K562 (cell line): ENCODE results near the gene GALNT17. TPM values are rescaled to one million over a fixed set of nuclear protein-coding genes. Genes with fewer than 3 reads are reported as not detected.

Experiments used
- ATAC-seq: fragments of 200-7000 bp; cut with Tn5 transposase; 3 replicates; pipeline ENCODE4 v1.9.1; 2020; ENCODE audit warnings: moderate library complexity
- BruUV-seq: library from RNA; stranded (reverse); fragments of 400-500 nt; replicated peaks from 2 replicates; lab custom pipeline; 2021; lab: Mats Ljungman, UMichigan
- CTCF ChIA-PET: fragments of 300-600 bp; formaldehyde crosslinking; extraction: SDS; loops from one replicate; lab custom pipeline; 2021; ENCODE audit warnings: low intra/inter-chr PET ratio; lab: Yijun Ruan, JAX
- POLR2A ChIA-PET: fragments of 300-600, 350-650 bp; sonication (Branson Sonifier 250); formaldehyde crosslinking; extraction: SDS; loops from one replicate; lab custom pipeline; 2021; ENCODE audit warnings: antibody characterized with exemption, inconsistent platforms; lab: Yijun Ruan, JAX
- DNase-seq, 4 experiments: peaks; one replicate each; pipeline versions ENCODE4 v3.0.0 to v3.0.0-alpha.2; 2011 to 2018; ENCODE audit warnings: low spot score in 3 of 4, mixed read lengths in 3 of 4; ENCODE audit errors: extremely low read depth in 1 of 4
- FAIRE-seq: peaks from 2 replicates; lab custom pipeline; 2011; peaks lifted over from hg19 to GRCh38; lab: Jason Lieb, UNC
- H2AFZ ChIP-seq: 2 replicates; pipeline ENCODE4 v1.6.0; 2011; ENCODE audit warnings: low read depth, low read length, control low read depth, inconsistent platforms
- H3K27ac ChIP-seq: fragments of 200-600 bp; 3 replicates; pipeline ENCODE4 v1.8.0; 2011; ENCODE audit warnings: low read depth, mild to moderate bottlenecking, control low read depth, inconsistent platforms, low read length, moderate library complexity, mixed read lengths; ENCODE audit errors: extremely low read depth
- H3K27me3 ChIP-seq, 2 experiments: fragments of 300-600 bp in 1 of 2; 2 replicates in 1 of 2; 3 replicates in 1 of 2; pipeline versions ENCODE4 v1.6.0 to v1.8.0; 2011; ENCODE audit warnings: inconsistent platforms in 2 of 2, low read length in 2 of 2, mild to moderate bottlenecking in 1 of 2, mixed read lengths in 1 of 2, moderate library complexity in 1 of 2; ENCODE audit not compliant: control insufficient read depth in 2 of 2, insufficient read depth in 2 of 2
- H3K36me3 ChIP-seq: fragments of 300-600 bp; 3 replicates; pipeline ENCODE4 v1.8.0; 2011; ENCODE audit warnings: mild to moderate bottlenecking, low read length, inconsistent platforms; ENCODE audit not compliant: control insufficient read depth, insufficient read depth
- H3K4me1 ChIP-seq, 2 experiments: fragments of 200-600 bp in 1 of 2; replicated peaks in 1 of 2; 2 replicates in 1 of 2; 3 replicates in 1 of 2; pipeline versions ENCODE4 v1.5.1 to v1.8.0; 2011; ENCODE audit warnings: inconsistent platforms in 2 of 2, low read length in 2 of 2, mild to moderate bottlenecking in 1 of 2, mixed read lengths in 1 of 2, moderate library complexity in 1 of 2; ENCODE audit not compliant: control insufficient read depth in 2 of 2, insufficient read depth in 2 of 2
- H3K4me2 ChIP-seq: 2 replicates; pipeline ENCODE4 v1.6.1; 2011; ENCODE audit warnings: low read length, control low read depth, inconsistent platforms, mixed read lengths; ENCODE audit not compliant: insufficient read depth
- H3K4me3 ChIP-seq: fragments of 200-600 bp; sonication (generic), shearing (Covaris generic); 2 replicates; pipeline ENCODE4 v1.5.1; 2016; ENCODE audit warnings: control low read depth, inconsistent platforms
- H3K79me2 ChIP-seq: fragments of 200-600 bp; 3 replicates; pipeline ENCODE4 v1.8.0; 2011; ENCODE audit warnings: low read length, inconsistent platforms; ENCODE audit not compliant: control insufficient read depth, insufficient read depth
- H3K9ac ChIP-seq, 2 experiments: 2 replicates each; pipeline versions ENCODE4 v1.6.0 to v1.6.1; 2011; ENCODE audit warnings: low read depth in 2 of 2, low read length in 2 of 2, control low read depth in 1 of 2, inconsistent platforms in 1 of 2, mild to moderate bottlenecking in 1 of 2, mixed read lengths in 1 of 2; ENCODE audit not compliant: insufficient read depth in 1 of 2
- H3K9me1 ChIP-seq: one replicate; pipeline ENCODE4 v1.6.0; 2011; ENCODE audit warnings: inconsistent platforms, mild to moderate bottlenecking, low read length, moderate library complexity; ENCODE audit not compliant: control insufficient read depth, insufficient read depth
- H3K9me3 ChIP-seq: replicated peaks from 2 replicates; pipeline ENCODE4 v1.5.1; 2011; ENCODE audit warnings: low read depth, low read length, inconsistent platforms; ENCODE audit not compliant: control insufficient read depth, insufficient read depth
- H4K20me1 ChIP-seq: replicated peaks from 2 replicates; pipeline ENCODE4 v1.6.1; 2011; ENCODE audit warnings: low read length, inconsistent platforms, mixed read lengths; ENCODE audit not compliant: control insufficient read depth, insufficient read depth
- ETV5 ChIP-seq: sonication (generic); formaldehyde crosslinking; IDR thresholded peaks from 2 replicates; pipeline ENCODE4 v1.4.0; 2020; ENCODE audit warnings: low read depth, mild to moderate bottlenecking, missing genetic modification reagents
- NELFE ChIP-seq: IDR thresholded peaks from 2 replicates; pipeline ENCODE4 v1.6.1; 2011; ENCODE audit warnings: mild to moderate bottlenecking; ENCODE audit not compliant: insufficient read depth, insufficient read length
- ZNF639 ChIP-seq, 2 experiments: fragments of 200-800 bp in 1 of 2; sonication (Bioruptor generic) in 1 of 2; sonication (generic) in 1 of 2; formaldehyde crosslinking in 1 of 2; IDR thresholded peaks in 1 of 2; conservative IDR thresholded peaks in 1 of 2; 2 replicates each; pipeline versions ENCODE4 v1.5.0 to v1.6.1; 2016 to 2020; ENCODE audit warnings: missing compliant biosample characterization in 1 of 2, missing genetic modification characterization in 1 of 2, missing genetic modification reagents in 1 of 2
- ZNF644 ChIP-seq: fragments of 200-800 bp; sonication (Bioruptor generic); IDR thresholded peaks from 2 replicates; pipeline ENCODE4 v1.6.1; 2016; ENCODE audit warnings: low read depth, missing genetic modification characterization, missing compliant biosample characterization
- ZNF717 ChIP-seq: fragments of 250-450 bp; sonication (Bioruptor Pico); IDR thresholded peaks from 2 replicates; pipeline ENCODE4 v1.5.0; 2021
- WGBS: fragments of 100-300 bp; shearing (Covaris generic); methylation state at CpG from one replicate; pipeline ENCODE4 v1.1.6; 2016; ENCODE audit warnings: low coverage, mixed read lengths; ENCODE audit not compliant: insufficient coverage; ENCODE audit errors: missing lambda C conversion rate; 5-methylcytosine and 5-hydroxymethylcytosine counted together
- in situ Hi-C: fragments of 300-500 bp; cut with MboI; formaldehyde crosslinking; loops from 4 replicates; pipeline ENCODE4 v1.15.0; 2018; ENCODE audit warnings: inconsistent platforms, mixed read lengths
- intact Hi-C: fragments of 100-400 bp; cut with micrococcal nuclease; formaldehyde crosslinking; loops from 2 replicates; pipeline ENCODE4 v1.14.2; 2022
- polyA plus RNA-seq, 8 experiments: library from polyadenylated mRNA; depleted of rRNA in 4 of 8; stranded (reverse) in 5 of 8; unstranded in 3 of 8; fragments of >200 nt; fragmentation: Nextera tagmentation in 2 of 8; fragmentation: Illumina TruSeq in 1 of 8; extraction: Ambion mirVana in 2 of 8; extraction: Trizol in 1 of 8; gene quantifications; 2 replicates each; pipeline versions ENCODE4 v1.2.1 to v1.2.3, GENCODE V29; 2011 to 2014; ENCODE audit warnings: inconsistent platforms in 1 of 8, missing spikeins in 1 of 8
- total RNA-seq, 7 experiments: library from RNA; depleted of rRNA in 6 of 7; stranded (reverse); fragments of >200 nt in 6 of 7; fragmentation: Illumina TruSeq in 2 of 7; extraction: Trizol in 2 of 7; gene quantifications; 2 replicates each; pipeline versions ENCODE4 v1.2.1 to v1.2.3, GENCODE V29; 2011 to 2021; ENCODE audit warnings: low replicate concordance in 1 of 7

The GALNT17 gene
- total and polyA plus RNA-seq, 9 of the 15 experiments (the other 6 are each of a cell fraction or from before 2014, with no cell fraction given) = not detected

- no peak for FAIRE-seq
- H3K27ac ChIP-seq = no peak overlapping the region
These were observed 356.4 kb downstream of the GALNT17 start for GRCh38 chr7:71488308-71488707.

More at GRCh38 chr7:71488308-71488707, 356.4 kb downstream of the GALNT17 start:
- CTCF ChIA-PET = no interaction called here
- Histone ChIP-seq H4K20me1 (no peaks in the 10 kb centered on the region), H3K4me3 (no peak overlapping the region), H3K36me3 (no peaks in the 10 kb centered on the region), H3K27me3 (no peaks in the 10 kb centered on the region), H3K9me1 (no peaks in the 10 kb centered on the region), H3K9me3 (no peaks in the 10 kb centered on the region), H3K79me2 (no peaks in the 10 kb centered on the region), H3K4me2 (no peak overlapping the region), H3K9ac (no peak overlapping the region), H2AFZ (no peak overlapping the region), H3K4me1 (no peaks in the 10 kb centered on the region)
- intact Hi-C loops = no loop called here
- in situ Hi-C loops = no loop called here
- 0% methylated on average over 2 of the region's 2 CpGs for WGBS
- no peak for DNase-seq
- ATAC-seq = no peak
- POLR2A ChIA-PET = no interaction called here
- BruUV-seq = no TSS peak
- TF ChIP-seq ETV5 (no peak), ZNF644 (tag) (no peak), ZNF639 (CRISPR knock-in tag; conservative IDR thresholded peaks at IDR 0.05 in 1 of 2, IDR thresholded peaks at IDR 0.05 in 1 of 2) (no peak), NELFE (no peak), ZNF717 (CRISPR knock-in tag) (no peak)
